GM12878 (cell line): ENCODE measurements around the gene ITIH5.

Experiments
- CHD2 ChIP-seq: IDR thresholded peaks from 2 replicates; pipeline ENCODE4 v1.6.1; 2011; ENCODE audit warnings: low read depth, low read length, improper control_type of control experiment, borderline replicate concordance
- CTCF ChIP-seq, 3 experiments: IDR thresholded peaks in 2 of 3; conservative IDR thresholded peaks in 1 of 3; 2 replicates each; pipeline ENCODE4 v1.5.1; 2011; ENCODE audit warnings: low read depth in 3 of 3, low read length in 3 of 3, mild to moderate bottlenecking in 3 of 3, control low read depth in 2 of 3, moderate library complexity in 2 of 3, inconsistent platforms in 1 of 3, mixed read lengths in 1 of 3; ENCODE audit not compliant: control insufficient read depth in 2 of 3, insufficient read depth in 1 of 3; ENCODE audit errors: extremely low read depth in 1 of 3
- GABPA ChIP-seq: IDR thresholded peaks from 2 replicates; pipeline ENCODE4 v1.6.1; 2014; ENCODE audit warnings: antibody characterized with exemption, low read depth, mild to moderate bottlenecking, inconsistent platforms
- KDM1A ChIP-seq: fragments of 200-600 bp; sonication (generic); IDR thresholded peaks from 2 replicates; pipeline ENCODE4 v1.6.1; 2016; ENCODE audit warnings: borderline replicate concordance
- MTA2 ChIP-seq: fragments of 450-650 bp; IDR thresholded peaks from 2 replicates; pipeline ENCODE4 v1.6.1; 2016; ENCODE audit warnings: low read depth, mild to moderate bottlenecking, moderate library complexity
- MYC ChIP-seq: IDR thresholded peaks from 2 replicates; pipeline ENCODE4 v1.6.1; 2011; ENCODE audit warnings: mild to moderate bottlenecking, low read length, moderate library complexity, inconsistent platforms; ENCODE audit not compliant: insufficient read depth, insufficient replicate concordance, insufficient read length, severe bottlenecking
- ZBTB33 ChIP-seq: fragments of 450-650 bp; IDR thresholded peaks from 2 replicates; pipeline ENCODE4 v1.6.1; 2017; ENCODE audit warnings: mild to moderate bottlenecking

GRCh38 chr10:7513455-7513854 is 153.3 kb downstream of the ITIH5 start:
- TF ChIP-seq MTA2 (no peak), KDM1A (no peak), CTCF (IDR thresholded peaks at IDR 0.05 in 2 of 3, conservative IDR thresholded peaks at IDR 0.05 in 1 of 3; ENCODE audit: control insufficient read depth in 2 of 3, extremely low read depth in 1 of 3, insufficient read depth in 1 of 3, low read depth in 3 of 3, low read length in 3 of 3) (no peak), GABPA (no peak), MYC (no peak), CHD2 (no peak), ZBTB33 (no peak)
